Uterus (tissue), 2 donors: Measurements from ENCODE around the gene ABCA13.

ENCODE experiments used
- POLR2A ChIP-seq, 2 donors: fragments of 450-650 bp; IDR thresholded peaks; one replicate each; pipeline ENCODE4 v1.6.1; 2016; ENCODE audit warnings: antibody characterized with exemption in 2 of 2, mild to moderate bottlenecking in 1 of 2, moderate library complexity in 1 of 2
- TF ChIP-seq, protein P1 (sequence below), 4 experiments: fragments of 200-600 bp in 2 of 4; fragments of 450-650 bp in 2 of 4; sonication (generic) in 2 of 4; IDR thresholded peaks; one replicate each; pipeline ENCODE4 v1.5.1; 2016 to 2019; ENCODE audit warnings: antibody characterized with exemption in 4 of 4, mild to moderate bottlenecking in 2 of 4, moderate library complexity in 1 of 4

GRCh38 chr7:48497521-48497920, 326.3 kb downstream of the ABCA13 start:
- TF ChIP-seq, protein P1, sequence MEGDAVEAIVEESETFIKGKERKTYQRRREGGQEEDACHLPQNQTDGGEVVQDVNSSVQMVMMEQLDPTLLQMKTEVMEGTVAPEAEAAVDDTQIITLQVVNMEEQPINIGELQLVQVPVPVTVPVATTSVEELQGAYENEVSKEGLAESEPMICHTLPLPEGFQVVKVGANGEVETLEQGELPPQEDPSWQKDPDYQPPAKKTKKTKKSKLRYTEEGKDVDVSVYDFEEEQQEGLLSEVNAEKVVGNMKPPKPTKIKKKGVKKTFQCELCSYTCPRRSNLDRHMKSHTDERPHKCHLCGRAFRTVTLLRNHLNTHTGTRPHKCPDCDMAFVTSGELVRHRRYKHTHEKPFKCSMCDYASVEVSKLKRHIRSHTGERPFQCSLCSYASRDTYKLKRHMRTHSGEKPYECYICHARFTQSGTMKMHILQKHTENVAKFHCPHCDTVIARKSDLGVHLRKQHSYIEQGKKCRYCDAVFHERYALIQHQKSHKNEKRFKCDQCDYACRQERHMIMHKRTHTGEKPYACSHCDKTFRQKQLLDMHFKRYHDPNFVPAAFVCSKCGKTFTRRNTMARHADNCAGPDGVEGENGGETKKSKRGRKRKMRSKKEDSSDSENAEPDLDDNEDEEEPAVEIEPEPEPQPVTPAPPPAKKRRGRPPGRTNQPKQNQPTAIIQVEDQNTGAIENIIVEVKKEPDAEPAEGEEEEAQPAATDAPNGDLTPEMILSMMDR (IDR thresholded peaks at IDR 0.05) = no peak
- no peak for TF ChIP-seq POLR2A (IDR thresholded peaks at IDR 0.05)
